ENCODE data around the gene RPRML.

The RPRML gene

DNA sequence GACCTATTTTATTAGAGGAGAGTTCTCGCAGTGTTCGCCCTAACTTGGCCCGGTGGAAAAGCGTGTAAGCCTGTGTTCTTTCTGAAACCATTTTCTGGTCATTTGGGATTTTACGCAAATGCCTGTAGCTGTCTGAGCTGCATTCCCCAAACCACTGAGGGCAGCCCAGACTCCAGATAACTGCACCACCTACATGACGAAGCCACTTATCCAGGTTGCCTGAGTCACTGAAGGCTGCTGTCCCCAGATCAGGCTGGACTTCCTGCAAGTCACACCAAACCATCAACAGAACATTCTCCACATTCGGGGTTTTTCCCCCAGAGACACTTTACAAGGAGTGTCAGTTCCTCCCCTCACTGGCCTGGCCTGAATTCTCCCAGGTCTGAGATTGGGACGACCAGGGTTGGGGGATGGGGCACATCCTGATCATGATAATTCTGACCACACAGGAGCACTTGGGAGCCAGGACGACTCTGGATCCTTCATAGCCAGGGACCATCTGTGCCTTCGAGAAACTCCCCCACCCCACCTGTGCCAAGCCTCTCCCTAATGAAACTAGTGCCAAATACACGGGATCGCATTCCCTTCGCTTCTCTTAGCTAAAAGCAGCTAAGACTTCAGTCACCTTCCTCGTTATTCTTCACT is 2.3 kb downstream of the RPRML start:
- H3K4me1 ChIP-seq (ENCODE audit: low read length): no peaks in the 10 kb centered on the region
- no peak overlapping the region for H3K27ac ChIP-seq (ENCODE audit: low read length)
- H3K36me3 ChIP-seq (replicated peaks; ENCODE audit: insufficient read depth, low read length): no peaks in the 10 kb centered on the region
- H3K9me2 ChIP-seq (replicated peaks; ENCODE audit: insufficient read depth, low read length): no peaks in the 10 kb centered on the region
- no peaks in the 10 kb centered on the region for H3F3A ChIP-seq (ENCODE audit: insufficient read depth, low read length)
- H2AFZ ChIP-seq (ENCODE audit: low read length): no peak overlapping the region
- no peak overlapping the region for H3K4me3 ChIP-seq (ENCODE audit: low read length)
- no peaks in the 10 kb centered on the region for H4K20me1 ChIP-seq (ENCODE audit: insufficient read depth, low read length)
- no peaks in the 10 kb centered on the region for H3K9me3 ChIP-seq (replicated peaks; ENCODE audit: insufficient read depth, low read length)
- DNase-seq: no peak
- H3K79me2 ChIP-seq (ENCODE audit: low read length): no peaks in the 10 kb centered on the region
- no peak overlapping the region for H3K9ac ChIP-seq (ENCODE audit: low read length)
- TF ChIP-seq EZH2 (optimal IDR thresholded peaks at IDR 0.05; ENCODE audit: low read depth, low read length) (no peak), EZH2phosphoT487 (IDR thresholded peaks at IDR 0.05; ENCODE audit: low read length) (no peak), CTCF (IDR thresholded peaks at IDR 0.05; ENCODE audit: low read length) (no peak)
- peaks cover 17% of the 10 kb centered on the region for H3K27me3 ChIP-seq (replicated peaks; ENCODE audit: insufficient read depth, low read length)
- no peak overlapping the region for H3K4me2 ChIP-seq (ENCODE audit: low read depth, low read length)

DNA sequence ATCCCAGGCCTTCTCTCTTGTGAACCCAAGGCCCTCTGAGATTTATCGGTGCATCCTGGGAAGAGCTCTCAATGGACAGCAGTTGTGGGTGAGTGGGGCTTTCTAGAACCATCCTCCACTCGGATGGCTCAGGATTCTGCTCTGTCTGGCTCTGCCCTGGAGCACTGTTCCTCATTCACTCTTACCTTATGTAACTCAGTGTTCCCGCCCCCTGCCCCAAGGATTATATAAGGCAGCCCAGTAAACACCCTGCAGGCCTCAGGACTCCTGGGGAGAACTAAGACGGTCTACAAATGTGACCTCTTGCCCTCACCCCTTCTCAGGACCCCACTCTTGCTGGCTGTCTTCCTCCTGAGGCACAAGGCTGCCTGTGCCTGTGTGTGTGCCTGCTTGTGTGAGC is 3.8 kb downstream of the RPRML start:
- Histone ChIP-seq H3K9ac (ENCODE audit: low read length) (no peak overlapping the region), H2AFZ (ENCODE audit: low read length) (no peak overlapping the region), H3K9me2 (replicated peaks; ENCODE audit: insufficient read depth, low read length) (no peaks in the 10 kb centered on the region), H3K36me3 (replicated peaks; ENCODE audit: insufficient read depth, low read length) (no peaks in the 10 kb centered on the region), H3F3A (ENCODE audit: insufficient read depth, low read length) (no peaks in the 10 kb centered on the region), H3K4me2 (ENCODE audit: low read depth, low read length) (no peak overlapping the region), H3K9me3 (replicated peaks; ENCODE audit: insufficient read depth, low read length) (no peaks in the 10 kb centered on the region), H3K27me3 (replicated peaks; ENCODE audit: insufficient read depth, low read length) (peaks cover 17% of the 10 kb centered on the region), H3K79me2 (ENCODE audit: low read length) (no peaks in the 10 kb centered on the region), H3K4me1 (ENCODE audit: low read length) (no peaks in the 10 kb centered on the region), H3K27ac (ENCODE audit: low read length) (no peak overlapping the region), H3K4me3 (ENCODE audit: low read length) (no peak overlapping the region), H4K20me1 (ENCODE audit: insufficient read depth, low read length) (no peaks in the 10 kb centered on the region)
- TF ChIP-seq EZH2phosphoT487 (IDR thresholded peaks at IDR 0.05; ENCODE audit: low read length) (no peak), CTCF (IDR thresholded peaks at IDR 0.05; ENCODE audit: low read length) (no peak), EZH2 (optimal IDR thresholded peaks at IDR 0.05; ENCODE audit: low read depth, low read length) (no peak)
- no peak for DNase-seq

DNA sequence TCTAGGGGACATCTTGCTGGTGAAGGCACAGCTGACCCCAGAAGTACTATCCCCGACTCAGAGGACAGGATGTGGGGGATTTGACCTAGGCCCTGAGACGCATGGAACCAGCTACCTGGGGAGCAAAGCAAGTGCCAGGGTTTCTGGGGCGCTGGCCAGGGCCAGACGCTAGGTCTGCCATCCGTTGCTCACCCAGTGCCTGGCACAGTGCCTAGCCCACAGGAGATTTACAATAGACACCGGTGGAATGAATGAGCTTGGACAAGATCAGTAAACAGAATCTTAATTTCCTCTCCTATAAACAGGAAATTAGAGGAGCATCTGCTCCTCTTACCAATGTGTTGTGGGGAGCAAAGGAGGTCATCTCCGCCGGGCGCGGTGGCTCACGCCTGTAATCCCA is 5.0 kb downstream of the RPRML start:
- Histone ChIP-seq H4K20me1 (ENCODE audit: insufficient read depth, low read length) (no peaks in the 10 kb centered on the region), H3K4me1 (ENCODE audit: low read length) (no peaks in the 10 kb centered on the region), H3F3A (ENCODE audit: insufficient read depth, low read length) (no peaks in the 10 kb centered on the region), H3K4me2 (ENCODE audit: low read depth, low read length) (no peak overlapping the region), H2AFZ (ENCODE audit: low read length) (no peak overlapping the region), H3K27me3 (replicated peaks; ENCODE audit: insufficient read depth, low read length) (0 out of 2 replicates have a peak, but pooled peaks cover 10% of the 10 kb centered on the region), H3K9me2 (replicated peaks; ENCODE audit: insufficient read depth, low read length) (no peaks in the 10 kb centered on the region), H3K79me2 (ENCODE audit: low read length) (no peaks in the 10 kb centered on the region), H3K4me3 (ENCODE audit: low read length) (no peak overlapping the region), H3K27ac (ENCODE audit: low read length) (no peak overlapping the region), H3K36me3 (replicated peaks; ENCODE audit: insufficient read depth, low read length) (no peaks in the 10 kb centered on the region), H3K9ac (ENCODE audit: low read length) (no peak overlapping the region), H3K9me3 (replicated peaks; ENCODE audit: insufficient read depth, low read length) (no peaks in the 10 kb centered on the region)
- no peak for TF ChIP-seq EZH2phosphoT487 (IDR thresholded peaks at IDR 0.05; ENCODE audit: low read length)
- TF ChIP-seq EZH2 (optimal IDR thresholded peaks at IDR 0.05; ENCODE audit: low read depth, low read length): no peak
- no peak for TF ChIP-seq CTCF (IDR thresholded peaks at IDR 0.05; ENCODE audit: low read length)
- DNase-seq: no peak
